A549 (cell line): ENCODE data around the gene TIAM2. TPM values are rescaled to one million over a fixed set of nuclear protein-coding genes. Genes with fewer than 3 reads are reported as not detected.

Experiments
- ATAC-seq, 2 experiments: fragments of 200-7000 bp in 1 of 2; fragments of >200 bp in 1 of 2; cut with Nextera tagmentation in 1 of 2; cut with Tn5 transposase in 1 of 2; 3 replicates each; pipeline versions ENCODE4 v1.8.0 to v1.9.1; 2018 to 2020; ENCODE audit warnings: mild to moderate bottlenecking in 1 of 2, moderate library complexity in 1 of 2
- CTCF ChIA-PET: fragments of 300-600 bp; sonication (Branson Sonifier 250); formaldehyde crosslinking; extraction: SDS; loops from one replicate; lab custom pipeline; 2021; ENCODE audit warnings: antibody characterized with exemption, inconsistent platforms; lab: Yijun Ruan, JAX
- POLR2A ChIA-PET: fragments of 350-600 bp; formaldehyde crosslinking; extraction: SDS; loops from one replicate; lab custom pipeline; 2021; ENCODE audit warnings: antibody characterized with exemption, inconsistent platforms; lab: Yijun Ruan, JAX
- DNase-seq, 2 experiments: peaks; one replicate each; pipeline versions ENCODE4 v3.0.0 to v3.0.0-alpha.2; 2011 to 2016; ENCODE audit warnings: low read depth in 1 of 2, low spot score in 1 of 2
- FAIRE-seq: peaks from 2 replicates; lab custom pipeline; 2011; peaks lifted over from hg19 to GRCh38; lab: Jason Lieb, UNC
- H3K27ac ChIP-seq, 2 experiments: fragments of >200 bp; sonication (Bioruptor Twin); formaldehyde crosslinking; 3 replicates each; pipeline ENCODE4 v1.5.1; 2016 to 2017
- H3K4me1 ChIP-seq: fragments of >200 bp; sonication (Bioruptor Twin); formaldehyde crosslinking; 3 replicates; pipeline ENCODE4 v1.6.1; 2016
- H3K4me2 ChIP-seq: fragments of >200 bp; sonication (Bioruptor Twin); formaldehyde crosslinking; 3 replicates; pipeline ENCODE4 v1.6.1; 2016
- H3K4me3 ChIP-seq: fragments of >200 bp; sonication (Bioruptor Twin); formaldehyde crosslinking; 3 replicates; pipeline ENCODE4 v1.5.1; 2016
- H3K9me3 ChIP-seq: fragments of >200 bp; sonication (Bioruptor Twin); formaldehyde crosslinking; 3 replicates; pipeline ENCODE4 v1.6.1; 2016
- CBX2 ChIP-seq: fragments of 200-600 bp; sonication (generic); IDR thresholded peaks from 2 replicates; pipeline ENCODE4 v1.6.1; 2016; ENCODE audit warnings: low read depth, mild to moderate bottlenecking, borderline replicate concordance
- CHD2 ChIP-seq: fragments of 150-350 bp; IDR thresholded peaks from 2 replicates; pipeline ENCODE4 v1.6.1; 2014; ENCODE audit warnings: low read length; ENCODE audit not compliant: partially characterized antibody
- CHD4 ChIP-seq: fragments of 200-600 bp; sonication (generic); IDR thresholded peaks from 2 replicates; pipeline ENCODE4 v1.6.1; 2016; ENCODE audit warnings: antibody characterized with exemption, mild to moderate bottlenecking, borderline replicate concordance
- EHF ChIP-seq: fragments of 250-450 bp; sonication (Bioruptor Pico); IDR thresholded peaks from 2 replicates; pipeline ENCODE4 v1.5.0; 2020; ENCODE audit warnings: mild to moderate bottlenecking
- EP300 ChIP-seq, 2 experiments: fragments of >200 bp; sonication (Bioruptor Twin); formaldehyde crosslinking; IDR thresholded peaks; 2 replicates in 1 of 2; 3 replicates in 1 of 2; pipeline ENCODE4 v1.6.1; 2016 to 2017
- ESRRA ChIP-seq: fragments of 150-350 bp; IDR thresholded peaks from 2 replicates; pipeline ENCODE4 v1.6.1; 2014; ENCODE audit warnings: mild to moderate bottlenecking, low read length, borderline replicate concordance
- FOSB ChIP-seq: fragments of 250-450 bp; sonication (Bioruptor Pico); IDR thresholded peaks from 2 replicates; pipeline ENCODE4 v1.5.0; 2020; ENCODE audit warnings: mild to moderate bottlenecking, moderate library complexity
- HOXB13 ChIP-seq: fragments of 250-450 bp; sonication (Bioruptor Pico); IDR thresholded peaks from 2 replicates; pipeline ENCODE4 v1.5.0; 2020; ENCODE audit warnings: low read depth, mild to moderate bottlenecking, moderate library complexity
- HOXB5 ChIP-seq: fragments of 250-450 bp; sonication (Bioruptor Pico); IDR thresholded peaks from 2 replicates; pipeline ENCODE4 v1.5.0; 2020; ENCODE audit warnings: mild to moderate bottlenecking, moderate library complexity
- JUN ChIP-seq, 2 experiments: fragments of >200 bp; sonication (Bioruptor Twin); formaldehyde crosslinking; IDR thresholded peaks; 2 replicates in 1 of 2; 3 replicates in 1 of 2; pipeline ENCODE4 v1.6.1; 2016 to 2017
- MYC ChIP-seq: IDR thresholded peaks from 2 replicates; pipeline ENCODE4 v1.6.1; 2012; ENCODE audit warnings: mild to moderate bottlenecking, inconsistent platforms, low read length, improper control_type of control experiment, borderline replicate concordance
- NPAS2 ChIP-seq: fragments of 250-450 bp; sonication (Bioruptor Pico); IDR thresholded peaks from 2 replicates; pipeline ENCODE4 v1.8.0; 2022; ENCODE audit warnings: mild to moderate bottlenecking, moderate library complexity, borderline replicate concordance
- NR3C1 ChIP-seq: fragments of >200 bp; sonication (Bioruptor Twin); formaldehyde crosslinking; IDR thresholded peaks from 3 replicates; pipeline ENCODE4 v1.6.1; 2017
- POLR2AphosphoS2 ChIP-seq: conservative IDR thresholded peaks from 2 replicates; pipeline ENCODE4 v1.6.1; 2012; ENCODE audit warnings: low read length, improper control_type of control experiment, inconsistent platforms
- RAD21 ChIP-seq, 2 experiments: fragments of >200 bp in 1 of 2; sonication (Bioruptor Twin) in 1 of 2; formaldehyde crosslinking in 1 of 2; IDR thresholded peaks in 1 of 2; conservative IDR thresholded peaks in 1 of 2; 2 replicates in 1 of 2; 3 replicates in 1 of 2; pipeline ENCODE4 v1.6.1; 2012 to 2018; ENCODE audit warnings: inconsistent platforms in 1 of 2
- RARB ChIP-seq: fragments of 250-450 bp; sonication (Bioruptor Pico); IDR thresholded peaks from 2 replicates; pipeline ENCODE4 v1.8.0; 2021; ENCODE audit warnings: mild to moderate bottlenecking, moderate library complexity
- RCOR1 ChIP-seq: fragments of 150-350 bp; IDR thresholded peaks from 2 replicates; pipeline ENCODE4 v1.6.1; 2014; ENCODE audit warnings: antibody characterized with exemption, low read length, low read depth
- RNF2 ChIP-seq: fragments of 200-600 bp; sonication (generic); IDR thresholded peaks from 2 replicates; pipeline ENCODE4 v1.6.1; 2016; ENCODE audit warnings: low read depth, mild to moderate bottlenecking, antibody characterized with exemption, moderate library complexity, borderline replicate concordance
- SREBF2 ChIP-seq: fragments of 450-650 bp; IDR thresholded peaks from 2 replicates; pipeline ENCODE4 v1.6.1; 2014; ENCODE audit warnings: mild to moderate bottlenecking, moderate library complexity
- TFCP2L1 ChIP-seq: fragments of 250-450 bp; sonication (Bioruptor Pico); IDR thresholded peaks from 2 replicates; pipeline ENCODE4 v1.5.0; 2021; ENCODE audit warnings: mild to moderate bottlenecking
- TP53 ChIP-seq: fragments of 250-450 bp; sonication (Bioruptor Pico); IDR thresholded peaks from 2 replicates; pipeline ENCODE4 v1.5.0; 2021; ENCODE audit warnings: mild to moderate bottlenecking, moderate library complexity
- ZNF302 ChIP-seq: fragments of 250-450 bp; sonication (Bioruptor Pico); IDR thresholded peaks from 2 replicates; pipeline ENCODE4 v1.9.0; 2021; ENCODE audit warnings: inconsistent platforms, mild to moderate bottlenecking, moderate library complexity
- WGBS: methylation state at CpG from one replicate; pipeline ENCODE4 v1.1.6; 2017; ENCODE audit errors: missing lambda C conversion rate; 5-methylcytosine and 5-hydroxymethylcytosine counted together
- polyA plus RNA-seq, 4 experiments: library from polyadenylated mRNA; depleted of rRNA in 3 of 4; stranded (reverse); fragments of >200 nt; fragmentation: RNase III in 1 of 4; extraction: RNeasy Plus Mini Kit Qiagen cat#74134 plus additional on column Dnase treatment in 1 of 4; gene quantifications; 2 replicates in 3 of 4; 3 replicates in 1 of 4; pipeline ENCODE4 v1.2.3, GENCODE V29; 2011 to 2017
- TF ChIP-seq, protein P1 (sequence below): IDR thresholded peaks from 2 replicates; pipeline ENCODE4 v1.6.1; 2012; ENCODE audit warnings: low read depth, borderline replicate concordance
- TF ChIP-seq, protein P2 (sequence below): fragments of 200-600 bp; sonication (generic); IDR thresholded peaks from 2 replicates; pipeline ENCODE4 v1.6.1; 2016; ENCODE audit warnings: antibody characterized with exemption, mild to moderate bottlenecking, moderate library complexity
- TF ChIP-seq, protein P3 (sequence below): fragments of 250-450 bp; sonication (Bioruptor Pico); IDR thresholded peaks from 2 replicates; pipeline ENCODE4 v1.5.0; 2021; ENCODE audit warnings: mild to moderate bottlenecking, moderate library complexity, borderline replicate concordance

Gene TIAM2
- polyA plus RNA-seq, 2 of the 4 experiments (the other 2 are of a cell fraction), result 2.5 to 3.1 TPM

DNA sequence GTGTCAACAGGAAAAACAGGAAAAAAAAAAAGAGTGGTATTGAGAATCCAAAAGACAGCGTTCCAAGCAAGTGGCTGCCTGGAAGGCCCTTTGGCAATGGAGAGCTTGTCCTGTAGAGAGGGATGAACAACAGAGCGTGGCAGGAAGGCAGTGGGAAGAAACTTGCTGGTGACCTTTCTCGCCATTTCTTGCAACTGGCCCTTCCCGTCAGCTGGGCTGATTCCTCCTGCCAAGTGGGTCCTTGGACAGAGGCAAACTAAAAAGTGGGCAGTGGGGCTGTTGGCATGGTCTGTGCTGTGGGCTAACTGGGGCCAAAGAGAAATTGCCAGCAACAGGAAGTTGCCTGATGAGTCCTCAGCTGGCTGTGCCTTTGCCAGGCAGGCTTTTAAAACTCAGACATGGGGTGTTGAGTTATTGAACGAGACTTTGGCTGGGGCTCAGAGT is 224.8 kb downstream of the TIAM2 start:
- no peaks in the 10 kb centered on the region for H3K9me3 ChIP-seq
- no peak overlapping the region for H3K27ac ChIP-seq
- TF ChIP-seq HOXB13 (no peak), RAD21 (conservative IDR thresholded peaks at IDR 0.05 in 1 of 2, IDR thresholded peaks at IDR 0.05 in 1 of 2) (no peak), RARB (CRISPR knock-in tag) (no peak), CBX2 (no peak), EP300 (IDR thresholded peaks at IDR 0.05) (no peak), CHD2 (no peak), TFCP2L1 (CRISPR knock-in tag) (no peak), ESRRA (no peak), SREBF2 (no peak), JUN (IDR thresholded peaks at IDR 0.05) (no peak)
- TF ChIP-seq, protein P1, sequence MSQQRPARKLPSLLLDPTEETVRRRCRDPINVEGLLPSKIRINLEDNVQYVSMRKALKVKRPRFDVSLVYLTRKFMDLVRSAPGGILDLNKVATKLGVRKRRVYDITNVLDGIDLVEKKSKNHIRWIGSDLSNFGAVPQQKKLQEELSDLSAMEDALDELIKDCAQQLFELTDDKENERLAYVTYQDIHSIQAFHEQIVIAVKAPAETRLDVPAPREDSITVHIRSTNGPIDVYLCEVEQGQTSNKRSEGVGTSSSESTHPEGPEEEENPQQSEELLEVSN, result no peak
- TF ChIP-seq, protein P2, sequence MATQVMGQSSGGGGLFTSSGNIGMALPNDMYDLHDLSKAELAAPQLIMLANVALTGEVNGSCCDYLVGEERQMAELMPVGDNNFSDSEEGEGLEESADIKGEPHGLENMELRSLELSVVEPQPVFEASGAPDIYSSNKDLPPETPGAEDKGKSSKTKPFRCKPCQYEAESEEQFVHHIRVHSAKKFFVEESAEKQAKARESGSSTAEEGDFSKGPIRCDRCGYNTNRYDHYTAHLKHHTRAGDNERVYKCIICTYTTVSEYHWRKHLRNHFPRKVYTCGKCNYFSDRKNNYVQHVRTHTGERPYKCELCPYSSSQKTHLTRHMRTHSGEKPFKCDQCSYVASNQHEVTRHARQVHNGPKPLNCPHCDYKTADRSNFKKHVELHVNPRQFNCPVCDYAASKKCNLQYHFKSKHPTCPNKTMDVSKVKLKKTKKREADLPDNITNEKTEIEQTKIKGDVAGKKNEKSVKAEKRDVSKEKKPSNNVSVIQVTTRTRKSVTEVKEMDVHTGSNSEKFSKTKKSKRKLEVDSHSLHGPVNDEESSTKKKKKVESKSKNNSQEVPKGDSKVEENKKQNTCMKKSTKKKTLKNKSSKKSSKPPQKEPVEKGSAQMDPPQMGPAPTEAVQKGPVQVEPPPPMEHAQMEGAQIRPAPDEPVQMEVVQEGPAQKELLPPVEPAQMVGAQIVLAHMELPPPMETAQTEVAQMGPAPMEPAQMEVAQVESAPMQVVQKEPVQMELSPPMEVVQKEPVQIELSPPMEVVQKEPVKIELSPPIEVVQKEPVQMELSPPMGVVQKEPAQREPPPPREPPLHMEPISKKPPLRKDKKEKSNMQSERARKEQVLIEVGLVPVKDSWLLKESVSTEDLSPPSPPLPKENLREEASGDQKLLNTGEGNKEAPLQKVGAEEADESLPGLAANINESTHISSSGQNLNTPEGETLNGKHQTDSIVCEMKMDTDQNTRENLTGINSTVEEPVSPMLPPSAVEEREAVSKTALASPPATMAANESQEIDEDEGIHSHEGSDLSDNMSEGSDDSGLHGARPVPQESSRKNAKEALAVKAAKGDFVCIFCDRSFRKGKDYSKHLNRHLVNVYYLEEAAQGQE, result no peak
- FAIRE-seq, result no peak
- H3K4me3 ChIP-seq, result no peak overlapping the region
- H3K4me2 ChIP-seq, result no peak overlapping the region
- DNase-seq, result no peak
- ATAC-seq, result no peak
- H3K4me1 ChIP-seq, result peaks cover 16% of the 10 kb centered on the region
- CTCF ChIA-PET, result interaction anchor here (0.6 kb wide), 1 partner anchor 544 kb away, joined by 6 read pairs; no protein-coding TSS in a partner anchor
- POLR2A ChIA-PET, result no interaction called here
- 92% methylated on average over 5 of the region's 5 CpGs for WGBS

DNA sequence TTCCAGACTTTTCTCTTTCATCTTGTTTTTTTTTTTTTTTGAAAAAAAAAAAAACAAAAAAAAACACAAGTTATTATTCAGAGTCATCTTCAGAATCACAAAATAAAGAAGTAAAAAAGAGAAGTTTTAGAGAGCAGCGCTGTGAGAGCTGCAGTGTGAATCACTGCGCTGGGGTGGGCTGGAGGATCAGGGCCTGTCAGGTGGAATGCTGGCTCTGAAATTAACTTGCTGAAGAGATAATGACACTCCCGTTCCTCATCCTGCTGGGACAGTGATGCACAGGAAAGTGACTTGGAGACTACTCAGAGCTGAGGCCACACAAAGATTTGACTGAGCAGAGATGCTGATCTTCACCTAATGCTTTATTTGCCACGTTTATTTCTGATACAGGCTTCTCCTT is 226.0 kb downstream of the TIAM2 start:
- H3K9me3 ChIP-seq, result no peaks in the 10 kb centered on the region
- ChIA-PET POLR2A (no interaction called here), CTCF (no interaction called here)
- H3K4me1 ChIP-seq, result peaks cover 16% of the 10 kb centered on the region
- FAIRE-seq, result no peak
- TF ChIP-seq NPAS2 (CRISPR knock-in tag) (no peak), MYC (no peak), POLR2AphosphoS2 (no peak), HOXB5 (CRISPR knock-in tag) (no peak), CHD4 (no peak), SREBF2 (no peak), NR3C1 (no peak), RCOR1 (no peak), TP53 (CRISPR knock-in tag) (no peak), RAD21 (conservative IDR thresholded peaks at IDR 0.05 in 1 of 2, IDR thresholded peaks at IDR 0.05 in 1 of 2) (no peak), JUN (IDR thresholded peaks at IDR 0.05) (no peak), EHF (CRISPR knock-in tag) (no peak), ZNF302 (CRISPR knock-in tag) (no peak), RNF2 (no peak), FOSB (no peak)
- TF ChIP-seq, protein P3, sequence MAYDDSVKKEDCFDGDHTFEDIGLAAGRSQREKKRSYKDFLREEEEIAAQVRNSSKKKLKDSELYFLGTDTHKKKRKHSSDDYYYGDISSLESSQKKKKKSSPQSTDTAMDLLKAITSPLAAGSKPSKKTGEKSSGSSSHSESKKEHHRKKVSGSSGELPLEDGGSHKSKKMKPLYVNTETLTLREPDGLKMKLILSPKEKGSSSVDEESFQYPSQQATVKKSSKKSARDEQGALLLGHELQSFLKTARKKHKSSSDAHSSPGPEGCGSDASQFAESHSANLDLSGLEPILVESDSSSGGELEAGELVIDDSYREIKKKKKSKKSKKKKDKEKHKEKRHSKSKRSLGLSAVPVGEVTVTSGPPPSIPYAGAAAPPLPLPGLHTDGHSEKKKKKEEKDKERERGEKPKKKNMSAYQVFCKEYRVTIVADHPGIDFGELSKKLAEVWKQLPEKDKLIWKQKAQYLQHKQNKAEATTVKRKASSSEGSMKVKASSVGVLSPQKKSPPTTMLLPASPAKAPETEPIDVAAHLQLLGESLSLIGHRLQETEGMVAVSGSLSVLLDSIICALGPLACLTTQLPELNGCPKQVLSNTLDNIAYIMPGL (CRISPR knock-in tag), result no peak
- TF ChIP-seq, protein P1, result no peak
- DNase-seq, result no peak
- ATAC-seq, result no peak
- no peak overlapping the region for H3K27ac ChIP-seq
- no peak overlapping the region for H3K4me3 ChIP-seq
- 76% methylated on average over 4 of the region's 4 CpGs for whole genome bisulfite sequencing
- H3K4me2 ChIP-seq, result no peak overlapping the region
